Nucleus accumbens (tissue), 56 donors: Measurements from ENCODE around the gene XPNPEP1.

Source experiments
- DNase-seq, 56 donors: peaks; one replicate each; lab custom pipeline; 2025; lab: John Stamatoyannopoulos, UW

XPNPEP1 gene

GRCh38 chr10:109952526-109952925 lies 29.2 kb upstream of the XPNPEP1 start:
- DNase-seq: no peak

- DNase-seq: no peak
These were observed 24.0 kb upstream of the XPNPEP1 start for GRCh38 chr10:109947111-109947920.

- DNase-seq: no peak
These were observed 23.4 kb upstream of the XPNPEP1 start for GRCh38 chr10:109946680-109947079.

- no peak for DNase-seq
These were observed 22.3 kb upstream of the XPNPEP1 start for GRCh38 chr10:109945473-109946177.

- DNase-seq: no peak
These were observed 21.3 kb upstream of the XPNPEP1 start for GRCh38 chr10:109944613-109945012.

- no peak for DNase-seq
These were observed 18.0 kb upstream of the XPNPEP1 start for GRCh38 chr10:109941236-109941862.

- no peak for DNase-seq
These were observed 17.2 kb upstream of the XPNPEP1 start for GRCh38 chr10:109940553-109940952.

- no peak for DNase-seq
These were observed 16.8 kb upstream of the XPNPEP1 start for GRCh38 chr10:109940117-109940516.

GRCh38 chr10:109939315-109939961 lies 16.1 kb upstream of the XPNPEP1 start:
- DNase-seq: no peak

GRCh38 chr10:109937460-109938065 lies 14.3 kb upstream of the XPNPEP1 start:
- DNase-seq: no peak

GRCh38 chr10:109934958-109935793 lies 11.9 kb upstream of the XPNPEP1 start:
- DNase-seq: no peak

- peak in 1 of 56 donors; percentile 5 for DNase-seq
These were observed 10.8 kb upstream of the XPNPEP1 start for GRCh38 chr10:109933984-109934565.

- no peak for DNase-seq
These were observed 9.7 kb upstream of the XPNPEP1 start for GRCh38 chr10:109932968-109933367.

GRCh38 chr10:109932391-109932790 lies 9.1 kb upstream of the XPNPEP1 start:
- no peak for DNase-seq

GRCh38 chr10:109931163-109931562 lies 7.9 kb upstream of the XPNPEP1 start:
- DNase-seq: peak in 17 of 56 donors; percentile 4 to 46 (median 19)

GRCh38 chr10:109929501-109930219 lies 6.3 kb upstream of the XPNPEP1 start:
- DNase-seq: no peak

- no peak for DNase-seq
These were observed 5.2 kb upstream of the XPNPEP1 start for GRCh38 chr10:109928475-109928891.

- DNase-seq: no peak
These were observed 3.5 kb upstream of the XPNPEP1 start for GRCh38 chr10:109926825-109927224.
